Heart right ventricle (tissue), 16 donors: ENCODE results near the gene GIPC2. TPM values are rescaled to one million over a fixed set of nuclear protein-coding genes. Genes with fewer than 3 reads are reported as not detected.
"Not testable (repeated sequence)": the region's sequence is repeated elsewhere in the genome, so short reads cannot be mapped to it uniquely, and the experiment has no call there.

Experiments
- ATAC-seq, 8 donors: fragments of 200-7000 bp; cut with Tn5 transposase; one replicate each; pipeline ENCODE4 v1.9.1; 2020; ENCODE audit warnings: mild to moderate bottlenecking in 8 of 8, moderate library complexity in 8 of 8, moderate number of reproducible peaks in 1 of 8
- DNase-seq, 2 donors: peaks; one replicate each; pipeline ENCODE4 v3.0.0-alpha.2; 2020
- H3K27ac ChIP-seq, 10 donors: fragments of 200-600 bp; sonication (generic) in 2 of 10; one replicate each; pipeline versions ENCODE4 v1.5.0 to v1.8.0; 2020 to 2022; ENCODE audit warnings: mild to moderate bottlenecking in 3 of 10
- H3K27me3 ChIP-seq, 7 donors: fragments of 200-600 bp; one replicate each; pipeline ENCODE4 v1.8.0; 2021 to 2022; ENCODE audit warnings: mild to moderate bottlenecking in 2 of 7
- H3K36me3 ChIP-seq, 9 donors: fragments of 200-600 bp; sonication (generic) in 1 of 9; one replicate each; pipeline versions ENCODE4 v1.5.0 to v1.8.0; 2020 to 2022; ENCODE audit warnings: mild to moderate bottlenecking in 2 of 9
- H3K4me1 ChIP-seq, 9 donors: fragments of 200-600 bp; sonication (generic) in 1 of 9; one replicate each; pipeline versions ENCODE4 v1.5.0 to v1.8.0; 2020 to 2022; ENCODE audit warnings: mild to moderate bottlenecking in 4 of 9
- H3K4me3 ChIP-seq, 10 donors: fragments of 200-600 bp; sonication (generic) in 2 of 10; one replicate each; pipeline versions ENCODE4 v1.5.0 to v1.8.0; 2020 to 2022; ENCODE audit warnings: mild to moderate bottlenecking in 7 of 10, moderate library complexity in 2 of 10
- H3K9me3 ChIP-seq, 11 donors: fragments of 200-600 bp in 10 of 11; sonication (generic) in 2 of 11; one replicate each; pipeline versions ENCODE4 v1.5.0 to v1.8.0; 2013 to 2022; ENCODE audit warnings: mild to moderate bottlenecking in 2 of 11, control low read depth in 1 of 11, moderate library complexity in 1 of 11
- CTCF ChIP-seq, 9 donors: fragments of 200-600 bp; sonication (generic) in 2 of 9; IDR thresholded peaks; one replicate each; pipeline versions ENCODE4 v1.5.0 to v1.8.0; 2021 to 2022; ENCODE audit warnings: antibody characterized with exemption in 9 of 9, mild to moderate bottlenecking in 5 of 9, moderate library complexity in 1 of 9
- WGBS, 2 donors: extraction: QIAGEN DNeasy Blood & Tissue Kit; methylation state at CpG; one replicate each; pipeline ENCODE4 v1.1.7; 2013; ENCODE audit warnings: inconsistent platforms in 1 of 2; 5-methylcytosine and 5-hydroxymethylcytosine counted together
- intact Hi-C, 10 donors: fragments of 100-400 bp; cut with DNase I; formaldehyde crosslinking; loops; one replicate each; pipeline versions ENCODE4 v1.11.1 to v1.14.2; 2022
- polyA plus RNA-seq, 2 donors: library from polyadenylated mRNA; stranded (reverse); fragments of 200-250 nt; gene quantifications; one replicate each; pipeline ENCODE4 v1.2.3, GENCODE V29; 2013
- total RNA-seq, 10 donors: library from RNA; stranded (reverse); fragmentation: NEBNext Ultra II Directional in 3 of 10; extraction: Animal tissue kit (Norgen Biotek cat#: 25700) in 3 of 10; gene quantifications; one replicate each; pipeline versions ENCODE4 v1.2.1 to v1.2.4, GENCODE V29; 2021 to 2023
- donor health status: Arrhythmogenic right ventricular cardiomyopathy.
- donor health status: ischemic (EF 13 %, LVEDD 7.1; RV severe dilation, severe dysfunction).
- donor health status: healthy with polysubstance abuse.
- donor health status: DM: no; HTN: yes; CAD: no.
- donor health status: DM: no; HTN: no; CAD: no.
- donor health status: ischemic (EF 25% LVEDD 6.9; RV normal size, moderate dysfunction).
- donor health status: ischemic (EF 25% LVEDD 5.7; RV mildly dilated, moderate dysfunction).
- donor health status: healthy.
- donor health status: DM: yes; HTN: yes; CAD: no.
- donor health status: Ischemic cardiomyopathy.
- donor health status: ischemic (EF 35%, LVEDD 5.7; RV mildly dilated, moderate dysfunction).
- donor health status: nonischemic (EF 11% LVEDD 7.7; RV severe dilation, severe dysfunction).
- donor health status: DM: yes; HTN: yes; CAD: no.
- donor health status: PGD.
- donor health status: ischemic (EF 29% LVEDD 5.4; RV normal size, mild dysfunction).
- donor health status: nonischemic (EF 23%, LVEDD 6.1; RV moderate dilation, normal function).

GIPC2 gene
- total and polyA plus RNA-seq, 12 donors, result 1.3 to 7.4 (median 3.2) TPM

- Histone ChIP-seq H3K27me3 (no peaks in the 10 kb centered on the region), H3K4me3 (no peak overlapping the region), H3K9me3 (no peaks in the 10 kb centered on the region), H3K36me3 (no peaks in the 10 kb centered on the region), H3K27ac (no peak overlapping the region), H3K4me1 (peaks cover 2 to 44% (median 17%) of the 10 kb centered on the region in 9 donors)
- intact Hi-C loops, result no loop called here
- ATAC-seq, result no peak
- WGBS, 2 donors, result 70 to 73% methylated on average over 4 of the region's 4 CpGs
- TF ChIP-seq CTCF (IDR thresholded peaks at IDR 0.05), result no peak
- no peak for DNase-seq
Observed at GRCh38 chr1:78058670-78059069, 12.9 kb downstream of the GIPC2 start.

GRCh38 chr1:78060857-78061563, 15.2 kb downstream of the GIPC2 start:
- TF ChIP-seq CTCF (IDR thresholded peaks at IDR 0.05), result peak in 1 of 9 donors; percentile 15
- DNase-seq (no peak), ATAC-seq (no peak)
- peaks cover 0 to 23% (median 11%) of the 10 kb centered on the region in 9 donors for H3K4me1 ChIP-seq
- H3K4me3 ChIP-seq, result no peak overlapping the region
- H3K36me3 ChIP-seq, result no peaks in the 10 kb centered on the region
- H3K27ac ChIP-seq, result peak overlapping the region in 2 of 10 donors; percentile 36 to 47
- peaks cover 0 to under 1% (median 0%) of the 10 kb centered on the region in 11 donors for H3K9me3 ChIP-seq
- no peaks in the 10 kb centered on the region for H3K27me3 ChIP-seq
- intact Hi-C loops, result no loop called here
- 89 to 92% methylated on average over 4 of the region's 4 CpGs for WGBS, 2 donors

- ATAC-seq (peak in 6 of 8 donors; percentile 33 to 70 (median 47)), DNase-seq (no peak)
- Histone ChIP-seq H3K4me3 (no peak overlapping the region), H3K27ac (peak overlapping the region in 5 of 10 donors; percentile 11 to 47 (median 33)), H3K9me3 (peaks cover 0 to 4% (median 0%) of the 10 kb centered on the region in 11 donors), H3K36me3 (no peaks in the 10 kb centered on the region), H3K27me3 (no peaks in the 10 kb centered on the region), H3K4me1 (peaks cover 0 to 19% (median 11%) of the 10 kb centered on the region in 9 donors)
- 49 to 59% methylated on average over 2 of the region's 2 CpGs for WGBS, 2 donors
- intact Hi-C loops, result no loop called here
- TF ChIP-seq CTCF (IDR thresholded peaks at IDR 0.05), result no peak
Observed at GRCh38 chr1:78061825-78062523, 16.2 kb downstream of the GIPC2 start.

GRCh38 chr1:78064886-78065285, 19.1 kb downstream of the GIPC2 start:
- H3K27me3 ChIP-seq, H3K9me3 ChIP-seq, intact Hi-C loops, H3K4me3 ChIP-seq, H3K27ac ChIP-seq, H3K36me3 ChIP-seq, DNase-seq, ATAC-seq: not testable (repeated sequence)
- 90 to 96% methylated on average over 2 of the region's 2 CpGs for WGBS, 2 donors
- peaks cover 0 to 38% (median 15%) of the 10 kb centered on the region in 9 donors for H3K4me1 ChIP-seq
